HCT116 (cell line): Measurements from ENCODE around the gene DAGLA. TPM values are rescaled to one million over a fixed set of nuclear protein-coding genes. Genes with fewer than 3 reads are reported as not detected.

Experiments
- ATAC-seq: fragments of 200-7000 bp; cut with Tn5 transposase; 2 replicates; pipeline ENCODE4 v1.9.1; 2020; ENCODE audit warnings: mild to moderate bottlenecking, moderate library complexity
- BruUV-seq: library from RNA; stranded (reverse); fragments of 400-500 nt; replicated peaks from 2 replicates; lab custom pipeline; 2021; lab: Mats Ljungman, UMichigan
- CTCF ChIA-PET: fragments of 300-600 bp; sonication (Branson Sonifier 250); formaldehyde crosslinking; loops from one replicate; lab custom pipeline; 2021; ENCODE audit warnings: antibody characterized with exemption; lab: Charles Lee
- POLR2A ChIA-PET: fragments of 300-600, 350-600 bp; sonication (Branson Sonifier 250); formaldehyde crosslinking; loops from one replicate; lab custom pipeline; 2021; ENCODE audit warnings: antibody characterized with exemption; lab: Charles Lee
- RAD21 ChIA-PET, 2 experiments: fragments of 300-600 bp; sonication (Branson Sonifier 250); formaldehyde crosslinking; loops; one replicate each; lab custom pipeline; 2023; ENCODE audit warnings: low total read pairs in 2 of 2; ENCODE audit not compliant: uncharacterized antibody in 2 of 2, unreplicated experiment in 2 of 2, low non-redundant PET in 1 of 2; lab: Charles Lee
- DNase-seq: peaks from one replicate; pipeline ENCODE4 v3.0.0-alpha.2; 2010; ENCODE audit warnings: low read depth, low spot score
- H2AFZ ChIP-seq: fragments of 200-600 bp; shearing (Covaris generic), sonication (generic); 2 replicates; pipeline ENCODE4 v1.6.1; 2017; ENCODE audit warnings: low read depth, mixed run types, mixed read lengths, antibody characterized with exemption, low read length; ENCODE audit not compliant: poor library complexity, severe bottlenecking
- H3K27ac ChIP-seq: 2 replicates; pipeline ENCODE4 v1.5.1; 2012; ENCODE audit warnings: low read depth, low read length
- H3K27me3 ChIP-seq: fragments of 200-600 bp; sonication (generic); 2 replicates; pipeline ENCODE4 v1.6.1; 2016; ENCODE audit warnings: mixed run types, low read length, mixed read lengths; ENCODE audit not compliant: insufficient read depth
- H3K36me3 ChIP-seq, 2 experiments: fragments of 200-500 bp in 1 of 2; fragments of 200-600 bp in 1 of 2; sonication (Bioruptor generic) in 1 of 2; sonication (generic) in 1 of 2; 2 replicates each; pipeline versions ENCODE4 v1.5.1 to v1.6.1; 2014 to 2016; ENCODE audit warnings: low read length in 2 of 2, inconsistent platforms in 1 of 2, mixed read lengths in 1 of 2, mixed run types in 1 of 2; ENCODE audit not compliant: insufficient read depth in 2 of 2, control insufficient read depth in 1 of 2
- H3K4me1 ChIP-seq, 2 experiments: fragments of 200-600 bp in 1 of 2; sonication (generic) in 1 of 2; 2 replicates each; pipeline versions ENCODE4 v1.5.1 to v1.6.1; 2012 to 2017; ENCODE audit warnings: low read length in 2 of 2, inconsistent platforms in 1 of 2, mild to moderate bottlenecking in 1 of 2, mixed read lengths in 1 of 2, mixed run types in 1 of 2, moderate library complexity in 1 of 2; ENCODE audit not compliant: insufficient read depth in 2 of 2, control insufficient read depth in 1 of 2
- H3K4me2 ChIP-seq: fragments of 200-600 bp; sonication (generic); 2 replicates; pipeline ENCODE4 v1.6.1; 2017; ENCODE audit warnings: mixed run types, low read length, mixed read lengths
- H3K4me3 ChIP-seq, 2 experiments: fragments of 200-600 bp in 1 of 2; sonication (generic) in 1 of 2; replicated peaks in 1 of 2; 2 replicates each; pipeline ENCODE4 v1.5.1; 2011 to 2016; ENCODE audit warnings: low read length in 2 of 2, control low read depth in 1 of 2, low read depth in 1 of 2, mild to moderate bottlenecking in 1 of 2, mixed read lengths in 1 of 2, mixed run types in 1 of 2
- H3K79me2 ChIP-seq: fragments of 200-600 bp; sonication (generic); 2 replicates; pipeline ENCODE4 v1.6.1; 2017; ENCODE audit warnings: mild to moderate bottlenecking, mixed run types, low read length, moderate library complexity, mixed read lengths; ENCODE audit not compliant: insufficient read depth
- H3K9ac ChIP-seq: fragments of 200-600 bp; sonication (generic); 2 replicates; pipeline ENCODE4 v1.6.1; 2016; ENCODE audit warnings: low read length, mixed read lengths
- H3K9me2 ChIP-seq: fragments of 200-600 bp; sonication (generic), shearing (Covaris generic); 2 replicates; pipeline ENCODE4 v1.6.1; 2017; ENCODE audit warnings: mixed run types, mild to moderate bottlenecking, moderate library complexity; ENCODE audit not compliant: insufficient read depth
- H3K9me3 ChIP-seq, 2 experiments: fragments of 200-500 bp in 1 of 2; fragments of 200-600 bp in 1 of 2; sonication (Bioruptor generic) in 1 of 2; sonication (generic) in 1 of 2; 2 replicates each; pipeline ENCODE4 v1.6.1; 2014 to 2017; ENCODE audit warnings: low read length in 2 of 2, mixed read lengths in 2 of 2, inconsistent platforms in 1 of 2, low read depth in 1 of 2, mild to moderate bottlenecking in 1 of 2, mixed run types in 1 of 2, moderate library complexity in 1 of 2; ENCODE audit not compliant: control insufficient read depth in 1 of 2, insufficient read depth in 1 of 2
- H4K20me1 ChIP-seq: fragments of 200-600 bp; sonication (generic), shearing (Covaris generic); 2 replicates; pipeline ENCODE4 v1.6.1; 2017; ENCODE audit warnings: mixed run types, mild to moderate bottlenecking, moderate library complexity; ENCODE audit not compliant: insufficient read depth
- ATF3 ChIP-seq: IDR thresholded peaks from 2 replicates; pipeline ENCODE4 v1.6.1; 2012
- CBX3 ChIP-seq: IDR thresholded peaks from 2 replicates; pipeline ENCODE4 v1.6.1; 2012; ENCODE audit warnings: low read depth
- ELF1 ChIP-seq: IDR thresholded peaks from 2 replicates; pipeline ENCODE4 v1.6.1; 2012; ENCODE audit warnings: low read depth, borderline replicate concordance
- EZH2phosphoT487 ChIP-seq: fragments of 200-600 bp; IDR thresholded peaks from 2 replicates; pipeline ENCODE4 v1.6.1; 2018; ENCODE audit warnings: antibody characterized with exemption, borderline replicate concordance
- JUND ChIP-seq: IDR thresholded peaks from 2 replicates; pipeline ENCODE4 v1.6.1; 2012
- POLR2A ChIP-seq: IDR thresholded peaks from 2 replicates; pipeline ENCODE4 v1.7.0; 2011; ENCODE audit warnings: borderline replicate concordance; ENCODE audit not compliant: insufficient read depth, insufficient read length; ENCODE audit errors: extremely low read depth
- POLR2AphosphoS5 ChIP-seq: IDR thresholded peaks from 2 replicates; pipeline ENCODE4 v1.6.1; 2011; ENCODE audit warnings: mild to moderate bottlenecking, low read depth, low read length, moderate library complexity
- RAD21 ChIP-seq: IDR thresholded peaks from 2 replicates; pipeline ENCODE4 v1.6.1; 2012; ENCODE audit warnings: low read depth, mild to moderate bottlenecking
- REST ChIP-seq: IDR thresholded peaks from 2 replicates; pipeline ENCODE4 v1.6.1; 2012; ENCODE audit warnings: low read depth
- SIN3A ChIP-seq: IDR thresholded peaks from 2 replicates; pipeline ENCODE4 v1.6.1; 2012; ENCODE audit warnings: low read depth
- SP1 ChIP-seq: IDR thresholded peaks from 2 replicates; pipeline ENCODE4 v1.6.1; 2012; ENCODE audit warnings: low read depth
- SRF ChIP-seq: IDR thresholded peaks from 2 replicates; pipeline ENCODE4 v1.6.1; 2012; ENCODE audit warnings: low read depth
- TCF7L2 ChIP-seq: IDR thresholded peaks from 2 replicates; pipeline ENCODE4 v1.7.0; 2011; ENCODE audit warnings: borderline replicate concordance, inconsistent platforms; ENCODE audit not compliant: insufficient read depth, insufficient read length; ENCODE audit errors: extremely low read depth
- YY1 ChIP-seq: IDR thresholded peaks from 2 replicates; pipeline ENCODE4 v1.6.1; 2011; ENCODE audit warnings: low read length, low read depth, moderate library complexity, mild to moderate bottlenecking; ENCODE audit not compliant: insufficient replicate concordance; ENCODE audit errors: extremely low read depth
- ZBTB33 ChIP-seq: IDR thresholded peaks from 2 replicates; pipeline ENCODE4 v1.6.1; 2011; ENCODE audit warnings: mild to moderate bottlenecking, low read length, moderate library complexity; ENCODE audit not compliant: insufficient replicate concordance; ENCODE audit errors: extremely low read depth
- ZFX ChIP-seq: fragments of 450-650 bp; IDR thresholded peaks from 2 replicates; pipeline ENCODE4 v1.6.1; 2017
- ZNF274 ChIP-seq: fragments of 200-500 bp; sonication (Bioruptor generic); IDR thresholded peaks from 2 replicates; pipeline ENCODE4 v1.6.1; 2014; ENCODE audit warnings: mild to moderate bottlenecking, low read depth, low read length, inconsistent platforms
- intact Hi-C: fragments of 100-400 bp; cut with micrococcal nuclease; formaldehyde crosslinking; loops from 2 replicates; pipeline ENCODE4 v1.10.0; 2022
- total RNA-seq: library from RNA; stranded (reverse); gene quantifications from one replicate; pipeline ENCODE4 v1.2.1, GENCODE V29; 2021; ENCODE audit not compliant: unreplicated experiment

DAGLA gene
- total RNA-seq, 1 experiment from 2014 or later: 2.7 TPM

- Histone ChIP-seq H4K20me1 (no peaks in the 10 kb centered on the region), H3K9me2 (no peaks in the 10 kb centered on the region), H3K79me2 (no peaks in the 10 kb centered on the region), H3K27me3 (no peaks in the 10 kb centered on the region), H3K4me2 (no peak overlapping the region), H2AFZ (no peak overlapping the region), H3K27ac (no peak overlapping the region), H3K4me1 (peaks cover 0 to 4% of the 10 kb centered on the region in 2 experiments; a peak in 2 of 4 replicates), H3K36me3 (no peaks in the 10 kb centered on the region), H3K9me3 (no peaks in the 10 kb centered on the region), H3K4me3 (no peak overlapping the region), H3K9ac (no peak overlapping the region)
- intact Hi-C loops: no loop called here
- no TSS peak for BruUV-seq
- ATAC-seq (no peak), DNase-seq (no peak)
- no peak for TF ChIP-seq EZH2phosphoT487
- no peak for TF ChIP-seq REST
- TF ChIP-seq POLR2AphosphoS5: no peak
- no peak for TF ChIP-seq SIN3A
- TF ChIP-seq ZBTB33: no peak
- TF ChIP-seq SRF: no peak
- TF ChIP-seq ATF3: no peak
- no peak for TF ChIP-seq JUND
- TF ChIP-seq RAD21: no peak
- no peak for TF ChIP-seq CBX3
- no peak for TF ChIP-seq ZFX
- TF ChIP-seq YY1: no peak
- no peak for TF ChIP-seq ELF1
- no peak for TF ChIP-seq ZNF274
- TF ChIP-seq SP1: no peak
- no peak for TF ChIP-seq POLR2A
- no peak for TF ChIP-seq TCF7L2
- POLR2A ChIA-PET: no interaction called here
- CTCF ChIA-PET: interaction anchor here (1.0 to 2.4 kb wide), 2 partner anchors 10 to 12 kb away, joined by 4 to 13 read pairs; no protein-coding TSS in a partner anchor
- RAD21 ChIA-PET: no interaction called here
Observed at GRCh38 chr11:61650781-61651571, 29.2 kb upstream of the DAGLA start.
